Measurements from ENCODE around the gene ATOH7. TPM values are rescaled to one million over a fixed set of nuclear protein-coding genes. Genes with fewer than 3 reads are reported as not detected.

The ATOH7 gene
- total RNA-seq, 1 experiment from 2014 or later = 0.31 TPM

GRCh38 chr10:68231106-68231816, 652 bp downstream of the ATOH7 start:
- H3K4me1 Mint-ChIP-seq = peaks cover 11% of the 10 kb centered on the region
- H3K27me3 Mint-ChIP-seq (ENCODE audit: low read depth) = peaks cover 66% of the 10 kb centered on the region
- ATAC-seq (peak; percentile 92), DNase-seq (ENCODE audit: low spot score) (peak; percentile 76)
- H3K36me3 Mint-ChIP-seq = no peaks in the 10 kb centered on the region
- no peaks in the 10 kb centered on the region for H3K9me3 Mint-ChIP-seq
- POLR2A ChIA-PET = interaction anchor here (0.7 to 2.7 kb wide), 3 partner anchors 18 to 376 kb away, joined by 3 to 42 read pairs (median 3); partner anchors contain the start of genes HNRNPH3 and PBLD
- H3K4me3 Mint-ChIP-seq = peak overlapping the region; percentile 77
- CTCF ChIA-PET = interaction anchor here (0.8 to 2.5 kb wide), 11 partner anchors 9 to 443 kb away, joined by 3 to 16 read pairs (median 4); partner anchors contain the start of gene RUFY2
- H3K27ac Mint-ChIP-seq = no peak overlapping the region; the same call in 1 of the 2 replicates
- TF ChIP-seq ZNF232 (CRISPR knock-in tag; IDR thresholded peaks at IDR 0.05) (peak; percentile 86; the same call in 1 of the 2 replicates), NR2C2 (CRISPR knock-in tag; IDR thresholded peaks at IDR 0.05) (no peak), TEAD1 (CRISPR knock-in tag; IDR thresholded peaks at IDR 0.05) (peak; percentile 50), JAZF1 (CRISPR knock-in tag; IDR thresholded peaks at IDR 0.05) (no peak), AFF4 (CRISPR knock-in tag; IDR thresholded peaks at IDR 0.05; ENCODE audit: borderline replicate concordance) (no peak), USF1 (CRISPR knock-in tag; IDR thresholded peaks at IDR 0.05) (peak; percentile 6; the same call in 1 of the 2 replicates), TCF7 (CRISPR knock-in tag; IDR thresholded peaks at IDR 0.05; ENCODE audit: low read depth) (peak; percentile 60; the same call in 1 of the 2 replicates), ZNF532 (CRISPR knock-in tag; IDR thresholded peaks at IDR 0.05; ENCODE audit: borderline replicate concordance) (no peak), MYBL2 (CRISPR knock-in tag; IDR thresholded peaks at IDR 0.05) (no peak), ZNF423 (CRISPR knock-in tag; IDR thresholded peaks at IDR 0.05) (peak; percentile 24; the same call in 1 of the 2 replicates), NFATC4 (CRISPR knock-in tag; IDR thresholded peaks at IDR 0.05) (no peak), ZNF671 (CRISPR knock-in tag; IDR thresholded peaks at IDR 0.05) (no peak), ESRRA (CRISPR knock-in tag; IDR thresholded peaks at IDR 0.05; ENCODE audit: borderline replicate concordance) (peak; percentile 69; the same call in 1 of the 2 replicates), ZNF263 (CRISPR knock-in tag; IDR thresholded peaks at IDR 0.05; ENCODE audit: low read depth) (no peak), GABPB1 (CRISPR knock-in tag; IDR thresholded peaks at IDR 0.05) (peak; percentile 42; the same call in 1 of the 2 replicates), ELF4 (CRISPR knock-in tag; IDR thresholded peaks at IDR 0.05; ENCODE audit: low read depth) (no peak), ETV6 (CRISPR knock-in tag; IDR thresholded peaks at IDR 0.05) (peak; percentile 63; the same call in 1 of the 2 replicates), RELA (CRISPR knock-in tag; IDR thresholded peaks at IDR 0.05; ENCODE audit: borderline replicate concordance) (peak; percentile 82; the same call in 1 of the 2 replicates), FOXP1 (CRISPR knock-in tag; IDR thresholded peaks at IDR 0.05; ENCODE audit: borderline replicate concordance) (no peak; the same call in 1 of the 2 replicates), TP53 (CRISPR knock-in tag; IDR thresholded peaks at IDR 0.05) (0 out of 2 replicates have a peak, but pooled peaks have one; percentile 24), NR1H2 (CRISPR knock-in tag; IDR thresholded peaks at IDR 0.05) (no peak)
- TF ChIP-seq, protein P1, sequence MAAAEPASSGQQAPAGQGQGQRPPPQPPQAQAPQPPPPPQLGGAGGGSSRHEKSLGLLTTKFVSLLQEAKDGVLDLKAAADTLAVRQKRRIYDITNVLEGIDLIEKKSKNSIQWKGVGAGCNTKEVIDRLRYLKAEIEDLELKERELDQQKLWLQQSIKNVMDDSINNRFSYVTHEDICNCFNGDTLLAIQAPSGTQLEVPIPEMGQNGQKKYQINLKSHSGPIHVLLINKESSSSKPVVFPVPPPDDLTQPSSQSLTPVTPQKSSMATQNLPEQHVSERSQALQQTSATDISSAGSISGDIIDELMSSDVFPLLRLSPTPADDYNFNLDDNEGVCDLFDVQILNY (CRISPR knock-in tag; IDR thresholded peaks at IDR 0.05) = peak; percentile 34
- TF ChIP-seq, protein P2, sequence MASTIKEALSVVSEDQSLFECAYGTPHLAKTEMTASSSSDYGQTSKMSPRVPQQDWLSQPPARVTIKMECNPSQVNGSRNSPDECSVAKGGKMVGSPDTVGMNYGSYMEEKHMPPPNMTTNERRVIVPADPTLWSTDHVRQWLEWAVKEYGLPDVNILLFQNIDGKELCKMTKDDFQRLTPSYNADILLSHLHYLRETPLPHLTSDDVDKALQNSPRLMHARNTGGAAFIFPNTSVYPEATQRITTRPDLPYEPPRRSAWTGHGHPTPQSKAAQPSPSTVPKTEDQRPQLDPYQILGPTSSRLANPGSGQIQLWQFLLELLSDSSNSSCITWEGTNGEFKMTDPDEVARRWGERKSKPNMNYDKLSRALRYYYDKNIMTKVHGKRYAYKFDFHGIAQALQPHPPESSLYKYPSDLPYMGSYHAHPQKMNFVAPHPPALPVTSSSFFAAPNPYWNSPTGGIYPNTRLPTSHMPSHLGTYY (CRISPR knock-in tag; IDR thresholded peaks at IDR 0.05) = no peak
- TF ChIP-seq, protein P3, sequence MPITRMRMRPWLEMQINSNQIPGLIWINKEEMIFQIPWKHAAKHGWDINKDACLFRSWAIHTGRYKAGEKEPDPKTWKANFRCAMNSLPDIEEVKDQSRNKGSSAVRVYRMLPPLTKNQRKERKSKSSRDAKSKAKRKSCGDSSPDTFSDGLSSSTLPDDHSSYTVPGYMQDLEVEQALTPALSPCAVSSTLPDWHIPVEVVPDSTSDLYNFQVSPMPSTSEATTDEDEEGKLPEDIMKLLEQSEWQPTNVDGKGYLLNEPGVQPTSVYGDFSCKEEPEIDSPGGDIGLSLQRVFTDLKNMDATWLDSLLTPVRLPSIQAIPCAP (CRISPR knock-in tag; IDR thresholded peaks at IDR 0.05) = 0 out of 2 replicates have a peak, but pooled peaks have one; percentile 13
